ENCODE results near the gene ZNF513.
"Not testable (repeated sequence)": the region's sequence is repeated elsewhere in the genome, so short reads cannot be mapped to it uniquely, and the experiment has no call there.

ZNF513 gene

GRCh38 chr2:27354597-27354927 is 26.0 kb downstream of the ZNF513 start:
- no peak for DNase-seq

GRCh38 chr2:27353762-27354596 is 26.6 kb downstream of the ZNF513 start:
- DNase-seq: no peak

GRCh38 chr2:27353386-27353761 is 27.2 kb downstream of the ZNF513 start:
- DNase-seq: not testable (repeated sequence)

- no peak for DNase-seq
Observed at GRCh38 chr2:27351802-27352598, 28.5 kb downstream of the ZNF513 start.

GRCh38 chr2:27350106-27350693 is 30.3 kb downstream of the ZNF513 start:
- no peak for DNase-seq

GRCh38 chr2:27347641-27348040 is 32.9 kb downstream of the ZNF513 start:
- DNase-seq: no peak

- DNase-seq: no peak
Observed at GRCh38 chr2:27336173-27336572, 44.4 kb downstream of the ZNF513 start.

- no peak for DNase-seq
Observed at GRCh38 chr2:27335311-27335710, 45.2 kb downstream of the ZNF513 start.
